K562 (cell line): ENCODE results near the gene SLCO6A1.

ENCODE experiments used
- BHLHE40 ChIP-seq: IDR thresholded peaks from 2 replicates; pipeline ENCODE4 v1.6.1; 2011; ENCODE audit warnings: low read length, improper control_type of control experiment
- CTCF ChIP-seq, 3 experiments: IDR thresholded peaks in 2 of 3; conservative IDR thresholded peaks in 1 of 3; 2 replicates each; pipeline ENCODE4 v1.5.1; 2011 to 2012; ENCODE audit warnings: low read length in 3 of 3, mild to moderate bottlenecking in 3 of 3, control low read depth in 2 of 3, improper control_type of control experiment in 1 of 3, inconsistent platforms in 1 of 3, low read depth in 1 of 3, mixed read lengths in 1 of 3, moderate library complexity in 1 of 3; ENCODE audit not compliant: insufficient read depth in 2 of 3
- ELF1 ChIP-seq: fragments of 200-800 bp; sonication (Bioruptor generic); IDR thresholded peaks from 2 replicates; pipeline ENCODE4 v1.6.1; 2016; ENCODE audit warnings: missing genetic modification characterization, missing compliant biosample characterization
- ELK3 ChIP-seq: fragments of 450-650 bp; formaldehyde crosslinking; IDR thresholded peaks from 2 replicates; pipeline ENCODE4 v1.4.0; 2020; ENCODE audit warnings: mild to moderate bottlenecking
- ETV5 ChIP-seq: sonication (generic); formaldehyde crosslinking; IDR thresholded peaks from 2 replicates; pipeline ENCODE4 v1.4.0; 2020; ENCODE audit warnings: low read depth, mild to moderate bottlenecking, missing genetic modification reagents
- MAX ChIP-seq: sonication (generic); formaldehyde crosslinking; IDR thresholded peaks from 2 replicates; pipeline ENCODE4 v1.9.0; 2022; ENCODE audit warnings: mild to moderate bottlenecking, missing genetic modification reagents
- NFRKB ChIP-seq: fragments of 450-650 bp; IDR thresholded peaks from 2 replicates; pipeline ENCODE4 v1.6.1; 2016; ENCODE audit warnings: low read depth
- RB1 ChIP-seq: fragments of 450-650 bp; IDR thresholded peaks from 2 replicates; pipeline ENCODE4 v1.6.1; 2017; ENCODE audit warnings: low read depth, mild to moderate bottlenecking
- TCF7L2 ChIP-seq: fragments of 150-350 bp; IDR thresholded peaks from 2 replicates; pipeline ENCODE4 v1.6.1; 2016; ENCODE audit warnings: low read depth, mild to moderate bottlenecking, low read length, moderate library complexity
- YY1 ChIP-seq, 3 experiments: IDR thresholded peaks; 2 replicates each; pipeline ENCODE4 v1.6.1; 2011; ENCODE audit warnings: low read length in 2 of 3, mild to moderate bottlenecking in 2 of 3, moderate library complexity in 2 of 3, borderline replicate concordance in 1 of 3, control low read depth in 1 of 3, low read depth in 1 of 3; ENCODE audit not compliant: insufficient read depth in 3 of 3, insufficient replicate concordance in 2 of 3, control insufficient read depth in 1 of 3, insufficient read length in 1 of 3; ENCODE audit errors: extremely low read depth in 1 of 3
- ZNF3 ChIP-seq: fragments of 250-450 bp; sonication (Bioruptor Pico); IDR thresholded peaks from 2 replicates; pipeline ENCODE4 v1.5.0; 2021; ENCODE audit warnings: mild to moderate bottlenecking, moderate library complexity
- ZNF561 ChIP-seq: fragments of 450-650 bp; formaldehyde crosslinking; conservative IDR thresholded peaks from 2 replicates; pipeline ENCODE4 v1.4.0; 2020; ENCODE audit warnings: mild to moderate bottlenecking, moderate library complexity

GRCh38 chr5:102433473-102433872 is 65.3 kb downstream of the SLCO6A1 start:
- TF ChIP-seq CTCF (IDR thresholded peaks at IDR 0.05 in 2 of 3, conservative IDR thresholded peaks at IDR 0.05 in 1 of 3; ENCODE audit: insufficient read depth in 2 of 3, low read depth in 1 of 3, low read length in 3 of 3) (no peak), MAX (CRISPR knock-in tag) (no peak), YY1 (IDR thresholded peaks at IDR 0.05; ENCODE audit: borderline replicate concordance in 1 of 3, control insufficient read depth in 1 of 3, extremely low read depth in 1 of 3, insufficient read depth in 3 of 3, insufficient read length in 1 of 3, insufficient replicate concordance in 2 of 3, low read depth in 1 of 3, low read length in 2 of 3) (no peak), ZNF3 (CRISPR knock-in tag) (no peak), RB1 (no peak), ELF1 (tag) (no peak), ETV5 (CRISPR knock-in tag) (no peak), TCF7L2 (no peak), ELK3 (CRISPR knock-in tag) (no peak), NFRKB (no peak), BHLHE40 (no peak), ZNF561 (no peak)
